Activated CD4-positive, CD25-positive, alpha-beta regulatory T cell treated with anti-CD3 and anti-CD28 coated beads, Interleukin-2, amount 50 U/mL, for 16 hours (primary cell): ENCODE data around the gene PDCD1.

Source experiments
- DNase-seq: peaks from one replicate; pipeline ENCODE4 v3.0.0-alpha.2; 2020; ENCODE audit warnings: low read depth, low spot score

The PDCD1 gene

DNA sequence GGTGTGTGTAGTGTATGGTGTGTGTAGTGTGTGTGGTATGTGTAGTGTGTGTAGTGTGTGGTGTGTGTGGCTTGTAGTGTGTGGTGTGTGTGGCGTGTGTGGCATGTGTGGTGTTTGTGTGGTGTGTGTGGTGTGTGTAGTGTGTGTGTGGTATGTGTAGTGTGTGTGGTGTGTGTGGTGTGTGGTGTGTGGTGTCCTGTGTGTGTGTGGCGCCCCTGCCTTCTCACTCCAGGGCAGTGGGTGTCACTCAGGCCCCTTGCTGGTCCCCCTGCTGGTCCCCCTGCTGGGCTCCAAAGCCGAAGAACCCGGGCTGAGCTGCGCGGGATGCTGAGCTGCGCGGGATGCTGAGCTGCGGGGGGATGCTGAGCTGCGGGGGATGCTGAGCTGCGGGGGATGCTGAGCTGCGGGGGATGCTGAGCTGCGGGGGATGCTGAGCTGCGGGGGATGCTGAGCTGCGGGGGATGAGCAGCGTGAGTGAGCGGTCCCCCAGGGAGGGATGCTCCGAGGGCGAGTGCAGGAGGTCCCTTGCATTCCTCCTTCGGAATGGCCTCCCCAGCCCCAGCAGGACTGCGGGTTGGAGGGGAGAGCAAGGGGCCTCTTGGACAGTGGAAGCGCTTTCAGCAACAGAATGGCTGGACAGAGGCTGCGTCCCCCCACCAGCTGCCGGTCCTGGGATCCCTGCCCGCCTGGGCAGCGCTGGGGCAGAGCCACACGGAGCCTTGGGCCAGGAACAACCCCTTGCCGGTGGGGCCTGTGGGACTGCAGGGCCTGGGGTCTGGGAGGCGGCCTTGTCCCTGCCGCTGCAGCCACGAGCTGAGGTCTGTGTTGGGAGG lies 7.5 kb upstream of the PDCD1 start:
- DNase-seq, result no peak

GRCh38 chr2:241865416-241865956 lies 6.8 kb upstream of the PDCD1 start:
- DNase-seq, result no peak

DNA sequence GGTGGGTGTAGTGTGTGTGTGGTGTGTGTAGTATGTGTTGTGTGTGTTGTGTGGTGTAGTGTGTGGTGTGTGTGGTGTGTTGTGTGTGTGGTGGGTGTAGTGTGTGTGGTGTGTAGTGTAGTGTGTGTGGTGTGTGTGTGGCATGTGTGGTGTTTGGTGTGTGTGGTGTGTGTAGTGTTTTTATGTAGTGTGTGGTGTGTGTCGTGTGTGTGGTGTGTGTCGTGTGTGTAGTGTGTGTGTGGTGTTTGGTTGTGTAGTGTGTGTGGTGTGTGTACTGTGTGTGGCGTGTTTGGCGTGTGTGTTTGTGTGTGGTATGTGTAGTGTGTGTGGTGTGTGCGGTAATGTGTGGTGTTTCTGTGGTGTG lies 6.1 kb upstream of the PDCD1 start:
- DNase-seq, result no peak

GRCh38 chr2:241864168-241864849 lies 5.6 kb upstream of the PDCD1 start:
- no peak for DNase-seq

DNA sequence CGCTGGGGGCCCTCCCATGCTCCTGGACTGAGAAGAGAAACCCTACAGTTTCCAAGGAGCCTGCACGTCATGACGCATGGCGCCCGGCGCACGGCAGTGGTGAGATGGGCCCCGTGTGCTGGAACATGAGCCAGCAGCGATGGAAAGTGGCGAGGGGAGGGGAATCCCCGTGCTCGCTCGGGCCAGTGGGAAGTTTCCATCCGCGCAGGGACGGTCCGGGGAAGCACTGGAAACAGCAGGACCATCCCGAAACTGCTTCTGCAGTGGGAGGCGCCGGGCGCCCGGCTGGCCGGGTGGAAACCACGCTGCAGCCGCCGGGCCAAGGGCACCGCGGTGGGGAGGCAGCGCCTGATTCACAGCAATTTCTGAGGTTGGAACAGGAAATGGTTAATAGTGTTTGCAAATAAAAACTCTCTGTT lies 4.9 kb upstream of the PDCD1 start:
- DNase-seq, result no peak

GRCh38 chr2:241862775-241863535 lies 4.3 kb upstream of the PDCD1 start:
- DNase-seq, result no peak

GRCh38 chr2:241862093-241862492 lies 3.4 kb upstream of the PDCD1 start:
- no peak for DNase-seq

- DNase-seq, result no peak
These were observed 2.6 kb upstream of the PDCD1 start for GRCh38 chr2:241861264-241861663.

GRCh38 chr2:241860184-241861078 lies 1.7 kb upstream of the PDCD1 start:
- no peak for DNase-seq

- DNase-seq, result no peak
These were observed 916 bp upstream of the PDCD1 start for GRCh38 chr2:241859436-241860183.

GRCh38 chr2:241859017-241859435 lies 332 bp upstream of the PDCD1 start:
- DNase-seq, result no peak

- no peak for DNase-seq
These were observed 1.0 kb downstream of the PDCD1 start for GRCh38 chr2:241857572-241858121.

GRCh38 chr2:241857041-241857541 lies 1.6 kb downstream of the PDCD1 start:
- DNase-seq, result no peak

DNA sequence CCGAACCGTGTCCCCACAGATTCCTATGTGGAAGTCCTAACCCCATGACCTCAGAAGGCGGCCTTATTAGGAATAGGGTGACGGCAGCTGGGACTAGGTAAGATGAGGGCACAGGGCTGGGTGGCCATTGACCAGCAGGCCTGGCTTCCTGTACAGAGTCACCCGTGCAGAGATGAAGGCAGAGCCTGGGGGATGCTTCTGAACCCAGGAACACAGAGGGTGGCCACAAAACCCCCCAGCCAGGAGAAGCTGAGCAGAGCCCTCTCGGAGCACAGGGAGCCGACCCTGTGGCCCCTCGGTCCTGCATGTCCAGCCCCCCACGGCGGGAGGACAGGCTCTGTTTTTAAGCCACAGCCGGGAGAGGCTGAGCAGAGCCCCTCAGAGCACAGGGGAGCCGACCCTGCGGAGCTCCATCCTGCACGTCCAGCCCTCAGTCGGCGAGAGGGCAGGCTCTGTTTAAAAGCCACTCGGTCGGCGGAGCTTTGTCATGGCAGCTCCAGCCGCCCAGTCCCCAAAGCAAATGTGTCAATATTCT lies 2.7 kb downstream of the PDCD1 start:
- DNase-seq, result no peak

GRCh38 chr2:241855245-241855887 lies 3.3 kb downstream of the PDCD1 start:
- DNase-seq, result no peak

DNA sequence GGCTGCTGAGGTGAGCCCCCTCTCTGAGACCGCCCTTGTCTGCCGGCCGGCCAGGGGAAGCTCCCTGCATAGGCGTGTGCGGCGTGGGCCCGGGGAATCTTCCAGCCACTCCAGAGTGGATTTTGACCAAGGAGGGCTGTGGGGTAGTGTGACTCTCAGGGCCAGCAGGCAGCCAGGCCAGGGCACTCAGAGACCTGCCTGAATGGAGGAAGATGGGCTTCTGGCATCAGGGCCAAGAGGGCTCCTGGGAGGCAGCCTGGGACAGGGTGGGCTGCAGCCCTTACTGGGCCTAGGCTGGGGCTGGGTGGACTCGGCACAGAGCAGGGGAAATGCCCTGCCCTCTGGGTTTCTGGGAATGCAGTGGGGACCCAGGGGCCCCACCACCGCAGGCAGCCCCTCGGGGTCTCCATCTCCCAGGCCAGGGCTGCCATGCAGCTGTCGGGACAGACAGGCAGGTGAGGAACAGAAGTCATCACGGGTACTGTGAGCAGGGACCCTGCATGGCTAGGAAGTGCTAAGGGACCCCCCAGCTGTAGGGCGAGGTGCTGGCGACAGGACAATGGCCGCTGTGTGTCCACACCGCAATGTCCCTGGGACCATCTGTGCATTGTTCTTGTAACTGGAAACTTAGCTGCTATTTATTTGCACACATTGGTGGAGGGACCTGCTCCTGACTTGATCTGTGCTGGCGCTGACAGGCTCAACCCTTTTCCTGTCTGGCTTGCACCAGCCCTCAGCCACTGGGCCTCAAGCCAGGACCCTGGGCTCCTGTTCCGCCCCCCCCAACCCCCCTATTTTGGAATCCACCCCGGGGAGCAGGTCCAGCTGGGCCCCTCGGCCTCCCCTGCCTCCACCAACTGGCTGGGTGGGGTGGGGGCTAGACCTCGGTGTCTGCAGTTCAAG lies 4.1 kb downstream of the PDCD1 start:
- DNase-seq, result no peak

GRCh38 chr2:241853651-241854341 lies 4.9 kb downstream of the PDCD1 start:
- DNase-seq, result no peak
